Measurements from ENCODE around the gene ST14.
A peak's percentile ranks its signal among the peaks of the same experiment; 100 is the strongest.
"Not testable (repeated sequence)": the region's sequence is repeated elsewhere in the genome, so short reads cannot be mapped to it uniquely, and the experiment has no call there.

Gene ST14

DNA sequence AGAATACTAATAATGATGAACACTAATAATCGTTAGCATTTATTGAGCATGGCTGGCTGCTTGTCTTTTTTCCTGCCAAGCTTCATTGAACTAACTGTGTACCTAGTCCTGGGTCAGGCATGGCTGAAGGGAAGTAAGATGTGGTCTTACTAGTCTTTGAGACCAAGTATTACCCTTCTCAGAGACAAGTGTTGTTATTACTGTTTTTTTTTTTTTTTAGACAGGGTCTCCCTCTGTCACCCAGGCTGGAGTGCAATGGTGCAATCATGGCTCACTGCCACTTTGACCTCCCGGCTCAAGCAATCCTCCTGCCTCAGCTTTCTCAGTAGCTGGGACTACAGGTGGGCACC, 4.6 kb downstream of the ST14 start:
- no peak for DNase-seq (ENCODE audit: low read depth)

GRCh38 chr11:130165601-130166456, 6.2 kb downstream of the ST14 start:
- no peak for DNase-seq (ENCODE audit: low read depth)

GRCh38 chr11:130166457-130166784, 6.8 kb downstream of the ST14 start:
- peak; percentile 70 for DNase-seq (ENCODE audit: low read depth)

GRCh38 chr11:130167146-130167545, 7.6 kb downstream of the ST14 start:
- no peak for DNase-seq (ENCODE audit: low read depth)

GRCh38 chr11:130168105-130168504, 8.5 kb downstream of the ST14 start:
- DNase-seq (ENCODE audit: low read depth): peak; percentile 20

GRCh38 chr11:130170345-130170744, 10.8 kb downstream of the ST14 start:
- DNase-seq (ENCODE audit: low read depth): no peak

- no peak for DNase-seq (ENCODE audit: low read depth)
Observed at GRCh38 chr11:130171534-130171933, 12.0 kb downstream of the ST14 start.

DNA sequence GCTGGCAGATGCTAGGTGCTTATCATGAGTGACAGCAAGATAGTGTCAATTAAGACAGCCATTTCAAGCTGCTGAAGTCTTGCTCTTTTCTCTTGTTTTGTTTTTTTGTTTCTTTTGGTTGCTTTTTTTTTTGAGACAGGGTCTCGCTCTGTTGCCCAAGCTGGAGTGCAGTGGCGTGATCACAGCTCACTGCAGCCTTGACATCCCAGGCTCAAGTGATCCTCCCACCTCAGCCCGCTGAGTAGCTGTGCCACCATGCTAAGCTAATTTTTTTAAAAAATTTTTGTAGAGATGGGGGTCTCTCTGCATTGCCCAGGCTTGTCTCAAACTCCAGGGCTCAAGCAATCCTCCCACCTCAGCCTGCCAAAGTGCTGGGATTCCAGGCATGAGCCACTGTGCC, 12.4 kb downstream of the ST14 start:
- not testable (repeated sequence) for DNase-seq (ENCODE audit: low read depth)

DNA sequence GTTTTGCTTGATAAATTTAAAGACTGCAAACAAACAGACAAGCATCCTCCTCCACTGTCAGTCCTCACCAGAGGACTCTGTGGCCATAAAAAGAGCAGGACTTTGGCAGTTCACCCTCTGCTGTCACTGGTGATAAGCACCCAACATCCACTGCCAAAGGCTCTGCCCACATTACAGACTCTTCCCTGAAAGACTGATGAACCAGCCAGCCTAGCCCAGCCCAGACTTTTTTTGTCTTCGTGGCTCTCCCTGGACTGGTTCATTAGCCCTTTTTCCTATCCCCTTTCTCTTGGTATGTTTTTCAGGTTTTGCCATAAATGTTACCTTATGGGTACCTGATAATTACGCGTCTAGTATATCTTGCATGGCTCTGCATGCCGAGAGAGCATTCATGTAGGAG, 15.1 kb downstream of the ST14 start:
- DNase-seq (ENCODE audit: low read depth): no peak

- DNase-seq (ENCODE audit: low read depth): no peak
Observed at GRCh38 chr11:130175898-130176297, 16.3 kb downstream of the ST14 start.

DNA sequence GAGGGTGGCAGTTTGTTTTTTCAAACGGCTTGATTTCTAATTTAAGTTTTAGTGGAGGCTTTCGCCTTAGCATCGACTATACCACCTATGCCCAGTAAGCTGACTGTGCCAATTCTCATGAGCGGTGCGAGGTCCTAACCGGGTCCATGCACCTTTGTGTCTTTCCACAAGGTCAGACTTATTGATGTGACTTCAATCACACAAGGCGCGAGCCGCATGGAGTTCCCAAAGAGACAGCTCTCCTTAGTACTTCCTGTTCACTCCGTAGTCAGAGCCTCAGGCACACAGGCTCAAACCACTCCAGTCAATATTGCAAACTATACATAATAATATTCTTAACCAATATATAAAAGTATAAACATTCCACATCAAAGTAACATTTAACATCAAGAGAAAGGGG, 18.2 kb downstream of the ST14 start:
- no peak for DNase-seq (ENCODE audit: low read depth)

DNA sequence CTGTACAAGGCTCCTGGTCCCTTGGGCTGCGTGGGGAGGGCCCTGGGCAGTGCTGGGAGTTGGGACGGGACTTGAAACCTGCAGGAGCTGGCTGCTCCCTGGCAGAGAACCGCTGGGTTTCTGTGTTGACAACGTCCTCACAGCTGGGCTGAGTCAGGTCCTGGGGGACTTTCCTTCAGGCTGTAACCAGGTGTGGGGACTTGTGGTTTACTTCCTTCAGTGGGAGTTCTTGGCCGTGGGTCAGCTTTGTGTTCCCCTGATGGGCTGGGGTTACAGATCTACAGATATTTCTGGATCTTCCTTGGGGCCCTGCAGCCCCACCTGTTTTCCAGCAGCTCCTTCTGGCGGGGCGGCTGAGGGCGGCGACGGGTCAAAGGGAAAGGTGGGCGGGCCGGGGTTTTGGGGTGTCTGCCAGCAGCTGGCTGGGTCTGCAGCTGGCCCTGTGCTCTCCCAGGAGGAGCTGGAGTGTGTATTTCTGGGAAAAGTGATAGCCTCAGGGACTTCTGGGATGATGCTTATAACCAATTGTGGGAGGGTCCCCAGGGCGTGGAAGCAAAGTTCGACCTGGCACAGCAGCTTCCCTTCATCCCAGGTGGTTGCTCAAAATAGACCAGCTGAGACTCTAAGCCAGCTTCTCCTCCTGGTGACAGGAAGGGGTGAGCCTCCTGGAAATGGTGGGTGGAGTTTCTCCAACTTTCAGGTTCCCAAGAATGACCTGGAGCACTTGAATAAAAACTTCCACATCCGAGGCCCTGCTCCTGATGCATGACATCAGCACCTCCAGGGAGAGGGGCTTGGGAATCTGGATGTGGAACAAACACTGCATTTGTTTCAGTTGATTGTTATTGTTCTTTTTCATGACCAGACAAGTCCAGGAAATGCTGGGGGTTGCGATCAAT, 19.1 kb downstream of the ST14 start:
- DNase-seq (ENCODE audit: low read depth): no peak

DNA sequence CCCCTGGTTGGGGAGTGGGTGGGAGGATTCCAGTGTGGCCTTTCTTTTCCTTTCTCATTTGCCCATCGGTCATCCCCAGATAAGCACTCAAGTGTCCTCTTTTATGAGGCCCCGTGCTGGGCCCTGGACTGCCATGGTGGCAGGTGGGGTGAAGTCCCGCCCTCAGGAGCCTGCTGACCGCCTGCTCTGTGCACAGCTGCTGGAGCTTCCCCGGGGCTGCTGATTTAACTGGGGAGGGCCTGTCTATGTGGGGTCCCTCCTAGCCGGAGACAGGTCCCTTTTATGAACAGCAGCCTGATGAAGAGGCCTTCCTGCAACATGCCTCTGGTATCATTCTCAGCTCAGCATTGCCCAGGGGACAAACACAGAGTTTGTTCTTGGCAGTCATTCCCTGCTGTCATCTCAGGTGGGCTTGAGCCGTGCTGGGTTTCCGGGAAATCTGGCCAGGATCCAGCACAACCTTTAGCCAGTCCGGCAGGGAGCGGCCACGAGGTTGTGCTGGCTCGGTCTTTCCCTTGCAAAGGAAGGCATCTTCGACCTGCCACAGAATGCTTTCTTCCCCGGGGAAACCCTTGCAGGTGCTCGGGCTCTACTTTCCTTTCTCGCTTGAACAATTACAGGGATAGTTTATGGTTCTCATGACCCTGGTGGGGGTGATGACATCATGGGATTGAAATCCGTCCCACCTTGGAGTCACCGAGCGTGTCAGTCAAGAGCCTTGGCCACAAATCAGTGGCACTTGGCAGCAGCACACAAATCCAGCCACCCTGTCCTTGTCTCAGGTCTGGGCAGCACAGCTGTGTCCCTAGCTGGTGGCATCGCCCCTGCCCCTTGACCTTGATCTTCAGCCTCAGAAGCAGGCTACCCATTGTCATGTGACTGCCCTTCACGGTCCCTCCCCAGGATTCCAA, 20.1 kb downstream of the ST14 start:
- no peak for DNase-seq (ENCODE audit: low read depth)

- no peak for DNase-seq (ENCODE audit: low read depth)
Observed at GRCh38 chr11:130180491-130180890, 20.9 kb downstream of the ST14 start.

DNA sequence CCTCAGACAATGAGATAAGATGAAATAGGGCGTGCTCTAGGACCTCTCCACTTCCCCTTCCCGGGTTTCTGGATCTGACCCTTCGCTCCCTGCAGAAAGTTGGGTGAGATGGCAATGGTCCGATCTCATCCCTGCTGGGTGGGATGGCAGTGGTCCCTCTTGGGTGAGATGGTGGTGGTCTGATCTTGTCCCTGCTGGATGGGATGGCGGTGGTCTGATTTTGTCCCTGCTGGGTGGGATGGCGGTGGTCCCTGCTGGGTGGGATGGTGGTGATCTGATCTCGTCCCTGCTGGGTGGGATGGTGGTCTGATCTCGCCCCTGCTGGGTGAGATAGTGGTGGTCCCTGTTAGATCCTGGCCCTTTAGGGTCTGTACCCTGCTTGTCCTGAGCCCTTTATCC, 21.3 kb downstream of the ST14 start:
- DNase-seq (ENCODE audit: low read depth): no peak

DNA sequence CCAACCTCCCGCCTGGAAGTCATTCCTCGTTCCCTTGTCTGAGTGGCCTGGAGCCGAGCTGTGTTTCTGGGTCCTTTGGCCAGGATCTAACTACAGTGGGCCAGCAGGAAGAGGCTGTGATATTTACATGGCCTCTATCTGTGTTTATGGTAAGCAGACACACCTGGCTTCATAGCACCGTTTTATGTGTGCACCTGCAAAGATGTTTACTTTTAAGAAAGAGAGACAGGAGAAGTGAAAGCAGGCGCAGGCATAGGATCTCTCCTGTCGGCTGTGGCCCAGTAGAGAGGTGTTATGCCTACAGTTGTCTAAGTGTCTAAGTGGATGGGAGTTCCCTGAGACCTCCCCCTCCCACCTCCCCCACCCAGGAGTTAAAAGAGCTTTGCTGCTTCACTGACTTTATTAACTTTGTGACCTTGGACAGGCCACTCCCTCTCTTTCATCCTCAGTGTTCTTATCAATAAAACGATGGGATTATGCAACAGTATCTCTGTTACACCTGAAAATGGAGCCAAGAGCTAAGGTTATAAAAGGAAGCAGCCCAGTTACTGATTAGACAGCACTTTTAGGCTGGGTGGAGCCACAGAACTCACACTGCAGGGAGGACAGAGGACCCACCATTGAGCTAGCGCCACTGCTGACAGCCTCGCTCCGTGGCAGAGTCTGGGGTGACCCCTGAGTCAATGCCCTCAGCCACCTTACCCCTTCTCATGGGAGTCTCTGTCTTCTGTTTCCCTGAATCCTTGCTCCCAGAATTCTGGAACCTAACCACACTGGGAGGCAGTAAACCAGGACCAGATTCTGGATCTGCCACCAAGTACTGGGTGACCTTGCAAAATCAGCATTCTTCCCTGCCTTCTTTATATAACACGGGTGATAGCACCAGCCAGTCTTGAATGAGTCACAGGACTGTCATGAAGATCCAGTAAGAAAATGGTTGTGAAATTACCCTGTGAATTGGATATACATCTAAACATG, 22.0 kb downstream of the ST14 start:
- DNase-seq (ENCODE audit: low read depth): peak; percentile 24

DNA sequence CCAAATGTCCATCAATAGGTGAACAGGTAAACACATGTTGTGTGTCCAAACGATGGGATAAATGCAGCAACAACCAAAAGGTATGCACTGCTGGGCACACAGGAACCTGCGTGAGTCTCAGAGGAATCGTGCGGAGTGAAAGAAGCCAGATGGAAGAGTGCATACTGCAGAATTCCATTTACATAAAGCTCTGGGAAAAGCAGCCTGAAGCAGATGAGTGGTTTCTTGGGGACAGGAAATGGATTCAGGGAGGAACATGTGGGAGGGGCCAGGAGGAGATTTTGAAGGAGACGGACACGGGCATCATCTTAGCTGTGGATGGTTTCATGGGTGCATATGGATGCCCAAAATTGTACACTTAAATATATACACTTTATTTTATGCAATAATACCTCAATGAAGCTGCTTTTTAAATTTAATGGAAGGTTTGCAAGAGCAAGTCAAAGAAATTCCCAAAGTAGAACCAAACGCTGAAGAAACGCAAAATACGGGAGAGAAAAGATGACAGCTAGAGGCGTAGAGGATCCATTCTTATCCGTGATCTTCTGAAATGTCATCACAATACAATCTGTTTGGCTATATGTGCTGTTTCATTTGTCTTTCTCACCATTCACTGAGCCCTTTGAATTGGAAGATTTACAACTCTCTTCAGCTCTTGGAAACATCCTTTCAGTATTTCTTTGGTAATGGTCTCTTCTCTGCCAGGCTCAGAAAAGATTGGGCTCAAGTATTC, 24.5 kb downstream of the ST14 start:
- no peak for DNase-seq (ENCODE audit: low read depth)

GRCh38 chr11:130187096-130187495, 27.5 kb downstream of the ST14 start:
- DNase-seq (ENCODE audit: low read depth): no peak

GRCh38 chr11:130188047-130188446, 28.5 kb downstream of the ST14 start:
- no peak for DNase-seq (ENCODE audit: low read depth)

GRCh38 chr11:130188585-130189347, 29.2 kb downstream of the ST14 start:
- no peak for DNase-seq (ENCODE audit: low read depth)
